Transverse colon (tissue), 4 donors: Measurements from ENCODE around the gene SERPINB10.

ENCODE experiments used
- CTCF ChIP-seq, 5 experiments: fragments of 200-600 bp in 3 of 5; fragments of 450-650 bp in 2 of 5; sonication (generic) in 3 of 5; IDR thresholded peaks; 1 replicate in 2 of 5; 2 replicates in 3 of 5; pipeline ENCODE4 v1.5.1; 2016 to 2017; ENCODE audit warnings: antibody characterized with exemption in 5 of 5, inconsistent platforms in 3 of 5, mild to moderate bottlenecking in 2 of 5, moderate library complexity in 1 of 5
- EP300 ChIP-seq: sonication (generic); formaldehyde crosslinking; IDR thresholded peaks from one replicate; pipeline ENCODE4 v1.6.1; 2017; ENCODE audit warnings: antibody characterized with exemption, low read depth
- POLR2A ChIP-seq: fragments of 450-650 bp; IDR thresholded peaks from one replicate; pipeline ENCODE4 v1.6.1; 2016; ENCODE audit warnings: antibody characterized with exemption, mild to moderate bottlenecking, moderate library complexity
- POLR2AphosphoS5 ChIP-seq, 3 donors: sonication (generic); formaldehyde crosslinking; IDR thresholded peaks; one replicate each; pipeline ENCODE4 v1.6.1; 2016; ENCODE audit warnings: antibody characterized with exemption in 3 of 3

DNA sequence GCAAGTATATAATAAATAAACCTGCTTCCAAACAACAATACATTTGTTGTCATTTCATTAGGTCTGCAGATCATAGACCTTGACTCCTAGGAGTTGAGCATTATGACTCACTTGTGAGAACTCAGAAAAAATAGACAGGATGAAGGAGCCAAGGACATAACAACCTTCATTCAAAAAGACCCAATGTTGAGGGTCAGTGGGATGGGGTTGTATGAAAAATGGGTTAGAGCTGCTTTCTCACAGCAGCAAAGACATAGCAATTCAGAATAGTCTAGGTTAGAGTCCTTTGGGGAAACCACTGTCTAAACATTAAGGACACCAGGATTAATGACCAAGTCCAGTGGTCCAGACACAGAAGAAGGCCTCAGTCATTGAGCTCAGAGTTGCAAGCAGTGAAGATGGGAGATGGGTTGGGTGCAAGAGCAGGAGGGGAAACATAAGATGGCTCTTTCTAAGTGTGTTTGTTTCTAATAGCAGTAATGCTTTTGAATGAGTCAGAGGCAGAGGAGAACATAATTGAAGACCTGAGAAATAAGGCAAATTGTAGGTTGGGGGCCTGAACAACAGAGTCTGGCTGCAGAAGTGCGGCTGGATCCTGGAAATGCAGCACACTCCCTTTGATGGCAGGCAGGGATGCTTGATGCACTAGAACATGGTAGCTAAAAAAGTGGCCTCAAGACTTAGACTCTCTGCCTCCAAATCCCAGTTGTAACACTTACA, 3.7 kb upstream of the SERPINB10 start:
- TF ChIP-seq POLR2A (no peak), POLR2AphosphoS5 (IDR thresholded peaks at IDR 0.05) (no peak), CTCF (IDR thresholded peaks at IDR 0.05) (no peak), EP300 (no peak)
